Panc1 (cell line): ENCODE measurements around the gene ALKBH1. TPM values are rescaled to one million over a fixed set of nuclear protein-coding genes. Genes with fewer than 3 reads are reported as not detected.

Source experiments
- ATAC-seq: fragments of 200-7000 bp; cut with Tn5 transposase; 2 replicates; pipeline ENCODE4 v1.9.1; 2020; ENCODE audit warnings: mild to moderate bottlenecking, moderate library complexity
- BruUV-seq: library from RNA; stranded (reverse); fragments of 400-500 nt; replicated peaks from 2 replicates; lab custom pipeline; 2021; lab: Mats Ljungman, UMichigan
- CTCF ChIA-PET: fragments of 300-600 bp; sonication (Branson Sonifier 250); formaldehyde crosslinking; loops from one replicate; lab custom pipeline; 2022; ENCODE audit warnings: antibody characterized with exemption; lab: Charles Lee
- POLR2A ChIA-PET: fragments of 300-600 bp; sonication (Branson Sonifier 250); formaldehyde crosslinking; loops from one replicate; lab custom pipeline; 2022; ENCODE audit warnings: antibody characterized with exemption; lab: Charles Lee
- DNase-seq: peaks from one replicate; pipeline ENCODE4 v3.0.0-alpha.2; 2010; ENCODE audit warnings: low read depth, low spot score
- H3K27ac ChIP-seq: 2 replicates; pipeline ENCODE4 v1.5.1; 2011; ENCODE audit warnings: mild to moderate bottlenecking, low read length, inconsistent platforms
- H3K27me3 ChIP-seq: fragments of 200-500 bp; sonication (Bioruptor generic); 2 replicates; pipeline ENCODE4 v1.6.0; 2014; ENCODE audit warnings: low read length, inconsistent platforms; ENCODE audit not compliant: control insufficient read depth, insufficient read depth
- H3K36me3 ChIP-seq: fragments of 200-500 bp; sonication (Bioruptor generic); 2 replicates; pipeline ENCODE4 v1.5.1; 2014; ENCODE audit warnings: inconsistent platforms, mild to moderate bottlenecking, low read length, moderate library complexity; ENCODE audit not compliant: control insufficient read depth, insufficient read depth
- H3K4me1 ChIP-seq: 2 replicates; pipeline ENCODE4 v1.5.1; 2011; ENCODE audit warnings: inconsistent platforms, mild to moderate bottlenecking, low read length, moderate library complexity; ENCODE audit not compliant: control insufficient read depth, insufficient read depth
- H3K4me3 ChIP-seq, 2 experiments: 2 replicates each; pipeline ENCODE4 v1.5.1; 2011 to 2012; ENCODE audit warnings: low read depth in 2 of 2, low read length in 2 of 2, mild to moderate bottlenecking in 2 of 2, inconsistent platforms in 1 of 2, moderate library complexity in 1 of 2
- H3K9me3 ChIP-seq: fragments of 200-500 bp; sonication (Bioruptor generic); 2 replicates; pipeline ENCODE4 v1.5.1; 2014; ENCODE audit warnings: low read depth, mild to moderate bottlenecking, inconsistent platforms, low read length, moderate library complexity; ENCODE audit not compliant: control insufficient read depth, insufficient read depth
- POLR2AphosphoS5 ChIP-seq: IDR thresholded peaks from 2 replicates; pipeline ENCODE4 v1.6.1; 2012; ENCODE audit warnings: mild to moderate bottlenecking, low read depth, low read length, moderate library complexity
- SIN3A ChIP-seq: IDR thresholded peaks from 2 replicates; pipeline ENCODE4 v1.6.1; 2012; ENCODE audit warnings: low read depth, mild to moderate bottlenecking, low read length, moderate library complexity, borderline replicate concordance; ENCODE audit not compliant: insufficient read depth
- TCF7L2 ChIP-seq: IDR thresholded peaks from 2 replicates; pipeline ENCODE4 v1.6.1; 2011; ENCODE audit warnings: mild to moderate bottlenecking, low read depth, low read length, inconsistent platforms
- in situ Hi-C: cut with HindIII; loops from 2 replicates; pipeline ENCODE4 v1.10.0; 2016; ENCODE audit warnings: low sequenced_read_pairs, low pct_unique_long_range_greater_than_20kb
- intact Hi-C: fragments of 100-400 bp; cut with micrococcal nuclease; formaldehyde crosslinking; loops from one replicate; pipeline ENCODE4 v1.10.0; 2022; ENCODE audit not compliant: unreplicated experiment
- total RNA-seq: library from RNA; stranded (reverse); gene quantifications from one replicate; pipeline ENCODE4 v1.2.1, GENCODE V29; 2021; ENCODE audit not compliant: unreplicated experiment
- TF ChIP-seq, protein P1 (sequence below): fragments of 450-650 bp; IDR thresholded peaks from 2 replicates; pipeline ENCODE4 v1.5.1; 2017; ENCODE audit warnings: mild to moderate bottlenecking
- TF ChIP-seq, protein P2 (sequence below), 2 experiments: IDR thresholded peaks; 2 replicates each; pipeline ENCODE4 v1.6.1; 2011 to 2012; ENCODE audit warnings: low read depth in 2 of 2, control low read depth in 1 of 2, low read length in 1 of 2, mild to moderate bottlenecking in 1 of 2, moderate library complexity in 1 of 2; ENCODE audit not compliant: insufficient read depth in 1 of 2

Gene ALKBH1
- total RNA-seq, 1 experiment from 2014 or later: 13.0 TPM

DNA sequence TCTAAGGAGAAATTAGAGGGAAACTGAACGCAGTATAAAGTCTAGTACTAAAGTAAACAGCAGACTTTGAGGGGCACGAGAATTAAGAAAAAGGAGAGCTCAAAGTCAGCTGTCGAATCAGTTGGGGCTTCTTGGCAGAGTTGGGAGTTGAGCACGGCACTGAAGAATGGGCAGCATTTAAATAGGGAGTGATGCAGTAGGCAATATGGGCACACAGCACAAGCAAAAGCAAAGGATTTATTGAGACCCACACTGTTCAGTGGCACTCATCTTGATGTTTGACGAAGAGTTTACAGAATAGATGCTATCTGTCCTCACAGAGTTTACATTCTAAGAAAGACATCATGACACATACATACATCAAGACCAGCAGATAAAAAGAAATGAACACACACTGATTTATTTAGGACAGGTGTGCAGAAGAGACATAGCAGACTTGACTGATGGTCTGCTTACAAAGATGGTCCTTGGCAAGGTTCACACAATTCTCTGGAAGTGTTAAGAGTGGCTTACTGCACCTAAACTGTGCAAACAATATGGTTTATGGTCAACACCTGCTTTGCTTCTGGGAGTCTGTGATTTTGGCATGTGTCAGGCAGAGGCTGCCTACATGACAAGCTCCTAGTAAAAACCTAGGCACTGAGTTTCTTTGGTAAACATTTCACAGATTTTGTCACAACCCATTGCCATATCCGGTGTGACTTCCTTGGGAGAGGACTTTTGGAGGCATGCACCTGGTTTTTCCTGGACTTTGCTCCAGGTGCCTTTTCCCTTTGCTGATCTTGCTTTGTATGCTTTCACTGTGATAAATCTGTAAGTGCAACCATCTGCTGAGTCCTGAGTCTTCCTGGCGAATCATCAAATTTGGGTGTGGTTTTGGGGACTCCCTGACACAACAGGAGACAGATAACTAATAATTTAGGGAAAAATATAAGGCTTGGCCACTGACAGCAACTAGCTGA lies 26.3 kb downstream of the ALKBH1 start:
- no peaks in the 10 kb centered on the region for H3K4me1 ChIP-seq
- BruUV-seq: no TSS peak
- DNase-seq: no peak
- H3K9me3 ChIP-seq: no peaks in the 10 kb centered on the region
- ChIA-PET POLR2A (no interaction called here), CTCF (no interaction called here)
- no peak overlapping the region for H3K4me3 ChIP-seq
- intact Hi-C loops: no loop called here
- TF ChIP-seq, protein P1, sequence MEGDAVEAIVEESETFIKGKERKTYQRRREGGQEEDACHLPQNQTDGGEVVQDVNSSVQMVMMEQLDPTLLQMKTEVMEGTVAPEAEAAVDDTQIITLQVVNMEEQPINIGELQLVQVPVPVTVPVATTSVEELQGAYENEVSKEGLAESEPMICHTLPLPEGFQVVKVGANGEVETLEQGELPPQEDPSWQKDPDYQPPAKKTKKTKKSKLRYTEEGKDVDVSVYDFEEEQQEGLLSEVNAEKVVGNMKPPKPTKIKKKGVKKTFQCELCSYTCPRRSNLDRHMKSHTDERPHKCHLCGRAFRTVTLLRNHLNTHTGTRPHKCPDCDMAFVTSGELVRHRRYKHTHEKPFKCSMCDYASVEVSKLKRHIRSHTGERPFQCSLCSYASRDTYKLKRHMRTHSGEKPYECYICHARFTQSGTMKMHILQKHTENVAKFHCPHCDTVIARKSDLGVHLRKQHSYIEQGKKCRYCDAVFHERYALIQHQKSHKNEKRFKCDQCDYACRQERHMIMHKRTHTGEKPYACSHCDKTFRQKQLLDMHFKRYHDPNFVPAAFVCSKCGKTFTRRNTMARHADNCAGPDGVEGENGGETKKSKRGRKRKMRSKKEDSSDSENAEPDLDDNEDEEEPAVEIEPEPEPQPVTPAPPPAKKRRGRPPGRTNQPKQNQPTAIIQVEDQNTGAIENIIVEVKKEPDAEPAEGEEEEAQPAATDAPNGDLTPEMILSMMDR: no peak
- TF ChIP-seq POLR2AphosphoS5 (no peak), TCF7L2 (no peak), SIN3A (no peak)
- TF ChIP-seq, protein P2, sequence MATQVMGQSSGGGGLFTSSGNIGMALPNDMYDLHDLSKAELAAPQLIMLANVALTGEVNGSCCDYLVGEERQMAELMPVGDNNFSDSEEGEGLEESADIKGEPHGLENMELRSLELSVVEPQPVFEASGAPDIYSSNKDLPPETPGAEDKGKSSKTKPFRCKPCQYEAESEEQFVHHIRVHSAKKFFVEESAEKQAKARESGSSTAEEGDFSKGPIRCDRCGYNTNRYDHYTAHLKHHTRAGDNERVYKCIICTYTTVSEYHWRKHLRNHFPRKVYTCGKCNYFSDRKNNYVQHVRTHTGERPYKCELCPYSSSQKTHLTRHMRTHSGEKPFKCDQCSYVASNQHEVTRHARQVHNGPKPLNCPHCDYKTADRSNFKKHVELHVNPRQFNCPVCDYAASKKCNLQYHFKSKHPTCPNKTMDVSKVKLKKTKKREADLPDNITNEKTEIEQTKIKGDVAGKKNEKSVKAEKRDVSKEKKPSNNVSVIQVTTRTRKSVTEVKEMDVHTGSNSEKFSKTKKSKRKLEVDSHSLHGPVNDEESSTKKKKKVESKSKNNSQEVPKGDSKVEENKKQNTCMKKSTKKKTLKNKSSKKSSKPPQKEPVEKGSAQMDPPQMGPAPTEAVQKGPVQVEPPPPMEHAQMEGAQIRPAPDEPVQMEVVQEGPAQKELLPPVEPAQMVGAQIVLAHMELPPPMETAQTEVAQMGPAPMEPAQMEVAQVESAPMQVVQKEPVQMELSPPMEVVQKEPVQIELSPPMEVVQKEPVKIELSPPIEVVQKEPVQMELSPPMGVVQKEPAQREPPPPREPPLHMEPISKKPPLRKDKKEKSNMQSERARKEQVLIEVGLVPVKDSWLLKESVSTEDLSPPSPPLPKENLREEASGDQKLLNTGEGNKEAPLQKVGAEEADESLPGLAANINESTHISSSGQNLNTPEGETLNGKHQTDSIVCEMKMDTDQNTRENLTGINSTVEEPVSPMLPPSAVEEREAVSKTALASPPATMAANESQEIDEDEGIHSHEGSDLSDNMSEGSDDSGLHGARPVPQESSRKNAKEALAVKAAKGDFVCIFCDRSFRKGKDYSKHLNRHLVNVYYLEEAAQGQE (IDR thresholded peaks at IDR 0.05; ENCODE audit: insufficient read depth in 1 of 2, low read depth in 2 of 2, low read length in 1 of 2): no peak
- no peaks in the 10 kb centered on the region for H3K27me3 ChIP-seq
- in situ Hi-C loops: no loop called here
- no peak for ATAC-seq
- no peak overlapping the region for H3K27ac ChIP-seq
- no peaks in the 10 kb centered on the region for H3K36me3 ChIP-seq

DNA sequence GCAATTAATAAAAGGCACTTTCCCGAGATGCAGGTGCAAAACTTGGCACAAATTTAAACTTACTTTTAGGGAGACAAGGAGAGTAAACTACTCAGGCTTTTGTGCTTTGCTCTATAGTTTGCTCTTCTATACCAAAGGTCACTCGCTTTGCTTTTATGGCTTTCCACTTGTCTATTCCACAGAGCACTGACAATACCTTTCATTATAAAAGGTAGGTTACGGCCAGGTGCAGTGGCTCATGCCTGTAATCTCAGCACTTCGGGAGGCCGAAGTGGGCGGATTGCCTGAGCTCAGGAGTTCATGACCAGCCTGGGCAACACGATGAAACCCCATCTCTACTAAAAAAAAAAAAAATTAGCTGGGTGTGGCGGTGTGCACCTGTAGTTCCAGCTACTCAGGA lies 32.9 kb downstream of the ALKBH1 start:
- no TSS peak for BruUV-seq
- CTCF ChIA-PET: interaction anchor here (0.7 kb wide), 1 partner anchor 186 kb away, joined by 4 read pairs; no protein-coding TSS in a partner anchor
- Histone ChIP-seq H3K27me3 (no peaks in the 10 kb centered on the region), H3K4me3 (no peak overlapping the region), H3K36me3 (peaks cover 8% of the 10 kb centered on the region; the same call in 1 of the 2 replicates), H3K4me1 (no peaks in the 10 kb centered on the region), H3K9me3 (no peaks in the 10 kb centered on the region), H3K27ac (no peak overlapping the region)
- DNase-seq (no peak), ATAC-seq (no peak)
- in situ Hi-C loops (no loop called here), intact Hi-C loops (no loop called here)
- POLR2A ChIA-PET: no interaction called here
- TF ChIP-seq, protein P1: no peak
- TF ChIP-seq TCF7L2 (no peak), SIN3A (no peak), POLR2AphosphoS5 (no peak)
- TF ChIP-seq, protein P2 (IDR thresholded peaks at IDR 0.05; ENCODE audit: insufficient read depth in 1 of 2, low read depth in 2 of 2, low read length in 1 of 2): no peak
